Fibroblast of the aortic adventitia (primary cell): ENCODE data around the gene DENND1B. TPM values are rescaled to one million over a fixed set of nuclear protein-coding genes. Genes with fewer than 3 reads are reported as not detected.
A peak's percentile ranks its signal among the peaks of the same experiment; 100 is the strongest.

Source experiments
- DNase-seq: peaks from one replicate; pipeline ENCODE4 v3.0.0-alpha.2; 2010; ENCODE audit warnings: low read depth
- H3K4me3 ChIP-seq: 2 replicates; pipeline ENCODE4 v1.5.1; 2011; ENCODE audit warnings: low read depth, mild to moderate bottlenecking, control low read depth, low read length, moderate library complexity
- total RNA-seq: library from RNA; depleted of rRNA; stranded (reverse); fragments of >200 nt; gene quantifications from 2 replicates; pipeline ENCODE4 v1.2.3, GENCODE V29; 2012; ENCODE audit warnings: low replicate concordance
- TF ChIP-seq, protein P1 (sequence below): IDR thresholded peaks from 2 replicates; pipeline ENCODE4 v1.5.1; 2011; ENCODE audit warnings: mild to moderate bottlenecking, low read length, control low read depth, inconsistent platforms; ENCODE audit not compliant: insufficient read depth

The DENND1B gene
- total RNA-seq, 1 donor, result 19.5 TPM

- TF ChIP-seq, protein P1, sequence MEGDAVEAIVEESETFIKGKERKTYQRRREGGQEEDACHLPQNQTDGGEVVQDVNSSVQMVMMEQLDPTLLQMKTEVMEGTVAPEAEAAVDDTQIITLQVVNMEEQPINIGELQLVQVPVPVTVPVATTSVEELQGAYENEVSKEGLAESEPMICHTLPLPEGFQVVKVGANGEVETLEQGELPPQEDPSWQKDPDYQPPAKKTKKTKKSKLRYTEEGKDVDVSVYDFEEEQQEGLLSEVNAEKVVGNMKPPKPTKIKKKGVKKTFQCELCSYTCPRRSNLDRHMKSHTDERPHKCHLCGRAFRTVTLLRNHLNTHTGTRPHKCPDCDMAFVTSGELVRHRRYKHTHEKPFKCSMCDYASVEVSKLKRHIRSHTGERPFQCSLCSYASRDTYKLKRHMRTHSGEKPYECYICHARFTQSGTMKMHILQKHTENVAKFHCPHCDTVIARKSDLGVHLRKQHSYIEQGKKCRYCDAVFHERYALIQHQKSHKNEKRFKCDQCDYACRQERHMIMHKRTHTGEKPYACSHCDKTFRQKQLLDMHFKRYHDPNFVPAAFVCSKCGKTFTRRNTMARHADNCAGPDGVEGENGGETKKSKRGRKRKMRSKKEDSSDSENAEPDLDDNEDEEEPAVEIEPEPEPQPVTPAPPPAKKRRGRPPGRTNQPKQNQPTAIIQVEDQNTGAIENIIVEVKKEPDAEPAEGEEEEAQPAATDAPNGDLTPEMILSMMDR, result no peak
- DNase-seq, result peak; percentile 81
- H3K4me3 ChIP-seq, result no peak overlapping the region
These were observed 24.0 kb upstream of the DENND1B start for GRCh38 chr1:197799271-197799670.

DNA sequence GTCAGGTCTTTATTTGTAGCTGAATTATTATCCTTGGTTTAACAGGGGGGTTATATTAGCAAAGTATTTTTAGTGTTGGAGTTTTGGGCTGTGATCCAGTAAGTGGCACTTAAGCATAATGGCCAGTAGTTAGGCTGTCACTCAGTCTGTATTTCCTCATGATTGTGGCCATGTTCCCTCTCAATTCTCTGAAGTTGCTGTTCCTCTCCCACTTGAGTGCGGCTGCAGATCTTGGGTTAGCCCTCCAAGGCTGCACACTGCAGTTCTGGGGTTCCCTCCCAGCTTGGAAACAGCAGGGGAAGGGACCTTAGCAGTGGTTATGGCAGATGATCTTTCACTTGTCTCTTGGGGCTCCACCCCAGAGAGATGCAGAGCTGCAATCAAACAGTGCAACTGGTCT is 23.2 kb upstream of the DENND1B start:
- TF ChIP-seq, protein P1, result no peak
- DNase-seq, result no peak
- no peak overlapping the region for H3K4me3 ChIP-seq

- TF ChIP-seq, protein P1, result no peak
- DNase-seq, result no peak
- no peak overlapping the region for H3K4me3 ChIP-seq
These were observed 21.7 kb upstream of the DENND1B start for GRCh38 chr1:197797010-197797409.

- H3K4me3 ChIP-seq, result no peak overlapping the region
- DNase-seq, result no peak
- TF ChIP-seq, protein P1, result no peak
These were observed 13.8 kb upstream of the DENND1B start for GRCh38 chr1:197788741-197789739.

DNA sequence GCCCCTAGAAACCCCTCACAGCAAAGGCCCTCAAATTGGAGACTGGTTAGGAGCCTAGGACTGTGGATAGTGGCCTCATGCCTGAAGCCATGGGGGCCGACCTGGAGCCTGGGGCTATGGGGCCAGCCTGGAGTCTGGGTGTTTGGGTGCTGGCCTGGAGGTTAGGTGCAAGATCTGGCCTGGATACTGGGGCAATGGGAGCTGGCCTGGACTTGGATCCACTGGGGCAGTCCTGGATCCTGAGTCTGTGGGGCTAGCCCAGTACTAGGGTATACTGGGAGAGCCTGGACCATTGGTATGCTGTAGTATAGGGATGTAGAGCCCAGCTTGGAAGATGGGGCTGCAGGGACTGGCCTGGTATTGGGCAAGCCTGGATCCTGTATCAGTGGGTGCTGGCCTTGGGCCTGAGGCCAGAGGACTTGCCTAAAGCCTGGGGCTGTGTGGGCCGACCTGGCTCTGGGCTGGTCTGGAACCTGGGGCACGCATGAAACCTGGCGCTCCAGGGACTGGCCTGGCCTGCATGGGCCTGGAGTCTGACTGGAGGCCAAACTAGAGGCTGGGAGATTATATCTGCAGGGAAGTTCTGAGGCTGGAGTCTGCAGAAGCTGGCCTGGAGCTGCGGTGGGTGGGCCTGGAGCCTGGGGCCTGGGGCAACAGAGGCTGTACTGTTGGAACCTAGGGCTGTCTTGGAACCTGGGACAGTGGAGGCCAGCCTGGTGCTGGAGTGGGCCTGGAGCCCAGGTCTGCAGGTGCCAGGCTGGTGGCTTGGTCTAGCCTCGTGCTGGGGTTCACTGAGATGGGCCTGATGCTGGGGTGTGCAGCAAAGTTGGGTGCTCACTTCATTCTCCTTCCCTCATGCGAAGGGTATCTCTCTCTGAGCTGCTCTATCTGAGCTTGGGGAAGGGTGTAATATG is 12.6 kb upstream of the DENND1B start:
- H3K4me3 ChIP-seq, result no peak overlapping the region
- TF ChIP-seq, protein P1, result no peak
- no peak for DNase-seq

- H3K4me3 ChIP-seq, result no peak overlapping the region
- TF ChIP-seq, protein P1, result no peak
- DNase-seq, result no peak
These were observed 11.8 kb upstream of the DENND1B start for GRCh38 chr1:197787056-197787455.
